PFSK-1 (cell line): ENCODE results near the gene THEM5.

Experiments
- FOXP2 ChIP-seq: optimal IDR thresholded peaks from 2 replicates; pipeline ENCODE3; 2011; ENCODE audit warnings: borderline replicate concordance, control low read depth, inconsistent platforms; ENCODE audit not compliant: insufficient read depth; ENCODE audit errors: extremely low read length, extremely low read depth
- POLR2AphosphoS5 ChIP-seq: IDR thresholded peaks from 2 replicates; pipeline ENCODE4 v1.6.1; 2012; ENCODE audit warnings: low read depth, mild to moderate bottlenecking, control low read depth, low read length, moderate library complexity
- REST ChIP-seq, 2 experiments: IDR thresholded peaks; 2 replicates each; pipeline versions ENCODE4 v1.6.1 to v1.8.0; 2011 to 2012; ENCODE audit warnings: low read depth in 2 of 2, low read length in 2 of 2, control low read depth in 1 of 2, inconsistent platforms in 1 of 2, mild to moderate bottlenecking in 1 of 2, moderate library complexity in 1 of 2; ENCODE audit not compliant: insufficient read depth in 1 of 2
- SIN3A ChIP-seq: IDR thresholded peaks from 2 replicates; pipeline ENCODE4 v1.6.1; 2012; ENCODE audit warnings: mild to moderate bottlenecking, low read length, moderate library complexity, borderline replicate concordance; ENCODE audit not compliant: insufficient read depth
- TAF1 ChIP-seq: IDR thresholded peaks from 2 replicates; pipeline ENCODE4 v1.6.1; 2012; ENCODE audit warnings: low read length, control low read depth, borderline replicate concordance; ENCODE audit not compliant: insufficient read depth

Gene THEM5

GRCh38 chr1:151809290-151809984 lies 44.1 kb downstream of the THEM5 start:
- no peak for TF ChIP-seq POLR2AphosphoS5
- TF ChIP-seq FOXP2, result no peak
- no peak for TF ChIP-seq TAF1
- TF ChIP-seq REST (IDR thresholded peaks at IDR 0.05; ENCODE audit: insufficient read depth in 1 of 2, low read depth in 2 of 2, low read length in 2 of 2), result no peak
- TF ChIP-seq SIN3A, result no peak

- TF ChIP-seq REST (IDR thresholded peaks at IDR 0.05; ENCODE audit: insufficient read depth in 1 of 2, low read depth in 2 of 2, low read length in 2 of 2), result no peak
- no peak for TF ChIP-seq SIN3A
- no peak for TF ChIP-seq POLR2AphosphoS5
- no peak for TF ChIP-seq FOXP2
- no peak for TF ChIP-seq TAF1
Observed at GRCh38 chr1:151807766-151808165, 45.7 kb downstream of the THEM5 start.

- TF ChIP-seq SIN3A (no peak), REST (IDR thresholded peaks at IDR 0.05; ENCODE audit: insufficient read depth in 1 of 2, low read depth in 2 of 2, low read length in 2 of 2) (no peak), TAF1 (no peak), FOXP2 (no peak), POLR2AphosphoS5 (no peak)
Observed at GRCh38 chr1:151807131-151807530, 46.4 kb downstream of the THEM5 start.

- no peak for TF ChIP-seq SIN3A
- TF ChIP-seq TAF1, result no peak
- TF ChIP-seq FOXP2, result no peak
- no peak for TF ChIP-seq POLR2AphosphoS5
- TF ChIP-seq REST (IDR thresholded peaks at IDR 0.05; ENCODE audit: insufficient read depth in 1 of 2, low read depth in 2 of 2, low read length in 2 of 2), result no peak
Observed at GRCh38 chr1:151806170-151806569, 47.3 kb downstream of the THEM5 start.

GRCh38 chr1:151805066-151805820 lies 48.3 kb downstream of the THEM5 start, which contains the start of gene LINGO4:
Gene LINGO4 (minus strand): TSS chr1:151805419. CDS start chr1:151802704, 2,715 bp downstream.
- TF ChIP-seq FOXP2, result no peak
- TF ChIP-seq POLR2AphosphoS5, result no peak
- TF ChIP-seq TAF1, result no peak
- TF ChIP-seq SIN3A, result no peak
- TF ChIP-seq REST (IDR thresholded peaks at IDR 0.05; ENCODE audit: insufficient read depth in 1 of 2, low read depth in 2 of 2, low read length in 2 of 2), result no peak
